Effector memory CD4-positive, alpha-beta T cell (primary cell): Measurements from ENCODE around the gene ACAP3.
"Not testable (repeated sequence)": the region's sequence is repeated elsewhere in the genome, so short reads cannot be mapped to it uniquely, and the experiment has no call there.

Experiments used
- DNase-seq, 3 donors: peaks; one replicate each; pipeline ENCODE4 v3.0.0-alpha.2; 2020
- H3K27ac ChIP-seq: 2 replicates; pipeline ENCODE4 v1.7.0; 2013; ENCODE audit warnings: mild to moderate bottlenecking, low read length, moderate library complexity; ENCODE audit not compliant: insufficient read depth, poor library complexity, severe bottlenecking
- H3K27me3 ChIP-seq: replicated peaks from 2 replicates; pipeline ENCODE4 v1.7.0; 2013; ENCODE audit warnings: mild to moderate bottlenecking, low read length; ENCODE audit not compliant: insufficient read depth, control insufficient read depth, poor library complexity, severe bottlenecking
- H3K36me3 ChIP-seq: 2 replicates; pipeline ENCODE4 v1.7.0; 2013; ENCODE audit warnings: mild to moderate bottlenecking, low read length, moderate library complexity; ENCODE audit not compliant: control insufficient read depth, insufficient read depth
- H3K4me1 ChIP-seq: 2 replicates; pipeline ENCODE4 v1.7.0; 2013; ENCODE audit warnings: low read length, mild to moderate bottlenecking; ENCODE audit not compliant: control insufficient read depth, insufficient read depth, poor library complexity, severe bottlenecking
- H3K4me3 ChIP-seq: 2 replicates; pipeline ENCODE4 v1.7.0; 2013; ENCODE audit warnings: low read length, low read depth, mild to moderate bottlenecking; ENCODE audit not compliant: insufficient read depth, poor library complexity, severe bottlenecking
- H3K9me3 ChIP-seq: 2 replicates; pipeline ENCODE4 v1.7.0; 2013; ENCODE audit warnings: mild to moderate bottlenecking, low read length, moderate library complexity; ENCODE audit not compliant: control insufficient read depth

ACAP3 gene

DNA sequence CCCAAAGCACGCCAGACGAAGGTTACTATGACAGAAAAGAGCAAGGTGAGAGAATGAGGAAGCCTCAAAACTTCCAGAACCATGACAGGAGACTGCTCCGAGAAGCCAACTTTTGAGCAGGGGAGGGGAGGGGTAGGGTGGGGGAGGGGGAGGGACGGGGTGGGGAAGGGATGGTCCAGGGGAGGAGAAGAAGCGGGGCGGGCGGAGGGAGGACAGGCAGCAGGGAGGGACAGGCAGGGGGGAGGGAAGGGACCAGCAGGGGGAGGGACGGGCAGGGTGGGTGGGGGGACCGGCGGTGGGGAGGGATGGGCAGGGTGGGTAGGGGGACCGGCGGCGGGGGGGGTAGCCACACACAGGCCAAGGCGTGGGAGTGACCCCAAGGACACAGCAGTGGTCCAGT lies 14.7 kb upstream of the ACAP3 start:
- Histone ChIP-seq H3K4me1 (peaks cover 34% of the 10 kb centered on the region), H3K27me3 (no peaks in the 10 kb centered on the region), H3K9me3 (no peaks in the 10 kb centered on the region), H3K4me3 (no peak overlapping the region), H3K36me3 (peaks cover 32% of the 10 kb centered on the region), H3K27ac (no peak overlapping the region)
- no peak for DNase-seq

- Histone ChIP-seq H3K27me3 (no peaks in the 10 kb centered on the region), H3K9me3 (no peaks in the 10 kb centered on the region), H3K27ac (no peak overlapping the region), H3K4me1 (peaks cover 34% of the 10 kb centered on the region), H3K36me3 (peaks cover 27% of the 10 kb centered on the region), H3K4me3 (no peak overlapping the region)
- no peak for DNase-seq
These were observed 13.7 kb upstream of the ACAP3 start for GRCh38 chr1:1321477-1321876.

DNA sequence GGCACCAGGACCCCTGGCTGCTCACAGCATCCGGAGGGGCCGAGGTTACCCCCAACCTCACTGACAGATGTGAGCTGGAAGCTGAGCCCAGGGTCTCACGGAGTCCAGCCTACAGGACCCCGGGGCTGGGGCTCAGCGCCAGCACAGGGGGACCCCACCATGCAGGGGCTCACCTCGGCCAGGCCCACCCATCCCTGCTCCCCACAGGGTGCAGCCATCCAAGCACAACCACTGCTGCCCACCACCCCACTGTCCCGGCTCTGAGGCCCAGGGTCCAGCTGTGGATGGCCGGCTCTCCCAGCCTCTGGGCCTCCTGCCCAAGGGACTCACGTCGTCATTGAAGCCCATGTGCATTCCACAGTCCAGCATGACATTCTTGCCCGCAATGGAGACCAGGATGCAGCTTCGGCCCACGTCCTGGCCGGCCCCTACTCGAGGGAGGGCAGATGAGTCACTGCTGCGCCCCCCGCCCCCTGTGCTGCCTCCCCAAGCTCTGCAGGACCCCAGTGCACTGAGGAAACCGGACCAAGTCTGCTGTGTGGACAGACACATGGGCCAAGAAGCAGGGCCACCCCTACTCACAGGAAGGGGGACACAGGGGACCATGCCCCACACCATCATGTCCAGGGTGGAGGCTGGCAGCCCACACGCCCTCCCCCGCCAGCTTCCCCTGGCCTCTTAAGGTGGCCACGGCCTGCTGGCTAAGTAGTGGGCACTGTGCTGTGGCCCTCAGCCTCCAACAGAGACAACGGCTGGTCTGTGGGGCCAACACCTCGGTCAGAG lies 13.1 kb upstream of the ACAP3 start:
- H3K36me3 ChIP-seq, result peaks cover 27% of the 10 kb centered on the region
- H3K27me3 ChIP-seq, result no peaks in the 10 kb centered on the region
- DNase-seq, result no peak
- no peak overlapping the region for H3K4me3 ChIP-seq
- H3K4me1 ChIP-seq, result peaks cover 28% of the 10 kb centered on the region
- no peak overlapping the region for H3K27ac ChIP-seq
- H3K9me3 ChIP-seq, result no peaks in the 10 kb centered on the region

- Histone ChIP-seq H3K4me3 (no peak overlapping the region), H3K27ac (no peak overlapping the region), H3K4me1 (peaks cover 16% of the 10 kb centered on the region), H3K9me3 (no peaks in the 10 kb centered on the region), H3K36me3 (peaks cover 30% of the 10 kb centered on the region), H3K27me3 (no peaks in the 10 kb centered on the region)
- no peak for DNase-seq
These were observed 11.9 kb upstream of the ACAP3 start for GRCh38 chr1:1319646-1319941.

DNA sequence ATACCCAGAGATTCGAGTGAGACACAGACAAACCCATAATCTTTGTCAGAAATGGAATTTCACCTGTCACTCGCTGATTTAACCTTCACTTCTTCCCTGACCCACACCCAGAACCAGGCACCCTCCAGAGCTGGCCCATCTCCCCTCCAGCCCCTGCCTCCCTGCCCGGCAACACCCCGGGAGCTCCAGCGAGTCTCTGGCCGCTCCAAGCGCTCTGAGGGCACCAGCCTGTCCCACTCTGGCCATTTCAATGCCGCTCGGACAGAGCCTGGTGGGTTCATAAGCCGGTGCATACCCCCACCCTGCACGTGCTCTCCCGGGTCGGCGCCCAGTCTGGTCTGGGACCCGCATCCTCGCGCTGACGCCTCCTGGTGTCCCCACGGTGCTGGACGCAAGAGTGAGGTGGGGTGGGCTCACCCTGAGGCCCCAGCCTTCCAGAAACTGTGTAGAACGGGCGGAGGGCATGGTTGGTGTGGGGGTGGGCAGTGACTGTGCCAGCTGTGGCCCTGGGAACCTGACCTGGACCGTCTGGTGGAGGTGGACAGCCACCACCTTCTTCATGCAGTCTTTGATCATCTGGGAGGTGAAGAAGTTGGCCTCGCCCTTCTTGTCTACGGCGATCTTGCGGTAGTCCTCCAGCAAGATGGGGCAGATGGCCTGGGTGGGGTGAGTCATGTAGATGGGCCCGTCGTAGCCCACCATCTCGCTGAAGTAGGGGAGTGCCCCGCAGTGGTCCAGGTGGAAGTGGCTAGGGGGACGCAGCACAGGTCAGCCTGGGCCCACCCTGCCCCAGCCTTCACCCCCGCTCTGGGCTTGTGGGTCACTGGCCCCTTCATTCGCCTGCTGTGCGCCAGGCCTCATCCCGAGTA lies 11.3 kb upstream of the ACAP3 start:
- H3K4me3 ChIP-seq, result no peak overlapping the region
- no peak overlapping the region for H3K27ac ChIP-seq
- peaks cover 35% of the 10 kb centered on the region for H3K36me3 ChIP-seq
- no peak for DNase-seq
- H3K9me3 ChIP-seq, result no peaks in the 10 kb centered on the region
- H3K4me1 ChIP-seq, result peaks cover 16% of the 10 kb centered on the region
- H3K27me3 ChIP-seq, result no peaks in the 10 kb centered on the region

DNA sequence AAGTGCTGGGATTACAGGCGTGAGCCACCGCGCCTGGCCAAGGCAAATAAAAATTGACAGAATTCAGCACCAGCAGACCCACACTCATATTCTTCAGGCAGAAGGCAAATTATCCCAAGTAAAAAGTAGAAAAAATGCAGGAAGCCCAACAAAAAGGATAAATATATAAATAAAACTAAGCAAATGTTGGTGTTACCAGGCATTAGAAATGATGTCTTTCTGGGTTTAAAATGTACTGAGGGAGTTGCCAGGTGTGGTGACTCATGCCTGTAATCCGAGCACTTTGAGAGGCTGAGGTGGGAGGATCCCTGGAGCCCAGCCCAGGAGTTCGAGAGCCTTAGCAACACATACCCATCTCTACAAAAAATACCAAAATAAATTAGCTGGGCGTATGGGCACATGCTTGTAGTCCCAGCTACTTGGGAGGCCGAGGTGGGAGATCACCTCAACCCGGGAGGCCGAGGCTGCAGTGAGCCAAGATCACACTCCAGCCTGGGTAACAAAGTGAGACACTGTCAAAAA lies 10.5 kb upstream of the ACAP3 start:
- no peak overlapping the region for H3K27ac ChIP-seq
- no peaks in the 10 kb centered on the region for H3K27me3 ChIP-seq
- DNase-seq, result no peak
- H3K36me3 ChIP-seq, result peaks cover 43% of the 10 kb centered on the region
- peaks cover 12% of the 10 kb centered on the region for H3K4me1 ChIP-seq
- no peaks in the 10 kb centered on the region for H3K9me3 ChIP-seq
- no peak overlapping the region for H3K4me3 ChIP-seq

DNA sequence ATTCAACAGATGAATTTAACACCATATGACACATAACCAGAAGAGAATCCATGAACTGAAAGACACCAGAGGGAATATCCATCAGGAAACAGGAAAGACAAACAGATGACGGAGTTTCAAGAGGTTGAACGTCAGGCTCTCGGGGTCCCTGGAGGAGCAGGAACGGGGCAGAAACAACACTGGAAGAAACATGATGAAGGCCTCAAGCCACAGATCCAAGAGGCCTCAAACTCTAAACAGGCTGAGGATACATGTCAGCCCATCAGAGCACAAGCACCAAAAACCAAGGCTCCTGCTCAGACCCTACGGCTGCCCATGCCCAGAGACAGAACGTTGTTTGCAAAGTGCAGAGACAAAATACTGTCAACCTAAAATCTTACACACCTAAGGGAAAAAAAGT lies 9.7 kb upstream of the ACAP3 start:
- Histone ChIP-seq H3K4me3 (no peak overlapping the region), H3K27ac (no peak overlapping the region), H3K36me3 (peaks cover 51% of the 10 kb centered on the region), H3K27me3 (no peaks in the 10 kb centered on the region), H3K9me3 (no peaks in the 10 kb centered on the region), H3K4me1 (peaks cover 7% of the 10 kb centered on the region)
- DNase-seq, result no peak

DNA sequence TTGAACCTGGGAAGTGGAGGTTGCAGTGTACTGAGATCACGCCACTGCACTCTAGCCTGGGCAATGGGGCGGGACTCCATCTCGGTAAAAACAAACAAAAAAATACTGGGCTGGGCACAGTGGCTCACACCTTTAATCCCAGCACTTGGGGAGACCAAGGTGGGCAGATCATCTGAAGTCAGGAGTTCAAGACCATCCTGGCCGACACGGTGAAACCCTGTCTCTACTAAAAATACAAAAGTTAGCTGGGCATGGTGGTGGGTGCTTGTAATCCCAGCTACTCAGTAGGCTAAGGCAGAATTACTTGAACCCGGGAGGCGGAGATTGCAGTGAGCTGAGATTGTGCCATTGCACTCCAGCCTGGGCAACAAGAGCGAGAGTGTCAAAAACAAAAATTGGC lies 8.5 kb upstream of the ACAP3 start:
- not testable (repeated sequence) for H3K27ac ChIP-seq, H3K9me3 ChIP-seq, DNase-seq, H3K27me3 ChIP-seq, H3K4me3 ChIP-seq, H3K4me1 ChIP-seq
- peaks cover 56% of the 10 kb centered on the region for H3K36me3 ChIP-seq

DNA sequence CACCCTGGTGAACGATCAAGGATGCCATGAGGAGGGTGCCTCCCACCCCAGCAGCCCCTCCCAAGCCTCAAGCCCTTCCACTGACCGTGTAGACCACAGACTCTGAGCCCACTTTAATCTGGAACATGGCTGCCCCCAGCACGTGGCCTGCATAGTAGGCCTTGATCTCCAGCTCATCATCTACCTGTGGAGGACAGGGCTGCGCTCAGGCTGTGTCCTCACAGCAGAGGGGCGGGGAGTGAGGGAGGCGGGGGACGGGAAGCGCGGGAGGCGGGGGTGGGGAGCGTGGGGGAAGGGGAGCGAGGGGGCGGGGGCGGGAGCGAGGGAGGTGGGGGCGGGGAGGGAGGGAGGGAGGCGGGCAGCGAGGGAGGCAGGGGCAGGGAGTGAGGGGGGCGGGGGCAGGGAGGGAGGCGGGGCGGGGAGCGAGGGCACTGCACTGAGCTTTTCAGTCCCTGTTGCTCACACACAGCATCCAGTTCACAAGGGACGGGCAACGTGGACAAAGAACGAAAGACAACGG lies 7.8 kb upstream of the ACAP3 start:
- DNase-seq, result no peak
- H3K36me3 ChIP-seq, result peaks cover 58% of the 10 kb centered on the region
- no peaks in the 10 kb centered on the region for H3K27me3 ChIP-seq
- no peaks in the 10 kb centered on the region for H3K4me1 ChIP-seq
- no peaks in the 10 kb centered on the region for H3K9me3 ChIP-seq
- no peak overlapping the region for H3K4me3 ChIP-seq
- no peak overlapping the region for H3K27ac ChIP-seq
